ENCODE measurements around the gene SMU1. TPM values are rescaled to one million over a fixed set of nuclear protein-coding genes. Genes with fewer than 3 reads are reported as not detected.
"Not testable (repeated sequence)": the region's sequence is repeated elsewhere in the genome, so short reads cannot be mapped to it uniquely, and the experiment has no call there.

Gene SMU1
- total RNA-seq, 1 donor from 2014 or later: 27.6 TPM

- Mint-ChIP-seq H3K36me3 (ENCODE audit: low read depth) (peaks cover 6% of the 10 kb centered on the region), H3K4me1 (ENCODE audit: low read depth) (peaks cover 3% of the 10 kb centered on the region), H3K4me3 (ENCODE audit: low read depth) (no peak overlapping the region), H3K9me3 (no peaks in the 10 kb centered on the region), H3K27ac (no peak overlapping the region), H3K27me3 (ENCODE audit: low read depth) (no peaks in the 10 kb centered on the region)
- intact Hi-C loops (cut with micrococcal nuclease): no loop called here
- DNase-seq (ENCODE audit: low spot score): no peak
These were observed 62.4 kb downstream of the SMU1 start for GRCh38 chr9:33013962-33014664.

GRCh38 chr9:33012328-33013069 lies 64.0 kb downstream of the SMU1 start:
- intact Hi-C loops (cut with micrococcal nuclease): no loop called here
- peaks cover 6% of the 10 kb centered on the region for H3K36me3 Mint-ChIP-seq (ENCODE audit: low read depth)
- DNase-seq (ENCODE audit: low spot score): no peak
- no peaks in the 10 kb centered on the region for H3K27me3 Mint-ChIP-seq (ENCODE audit: low read depth)
- no peak overlapping the region for H3K27ac Mint-ChIP-seq
- no peaks in the 10 kb centered on the region for H3K9me3 Mint-ChIP-seq
- no peak overlapping the region for H3K4me3 Mint-ChIP-seq (ENCODE audit: low read depth)
- H3K4me1 Mint-ChIP-seq (ENCODE audit: low read depth): peaks cover 2% of the 10 kb centered on the region

- Mint-ChIP-seq H3K9me3 (no peaks in the 10 kb centered on the region), H3K27ac (no peak overlapping the region), H3K4me1 (ENCODE audit: low read depth) (no peaks in the 10 kb centered on the region), H3K4me3 (ENCODE audit: low read depth) (no peak overlapping the region), H3K36me3 (ENCODE audit: low read depth) (peaks cover 4% of the 10 kb centered on the region), H3K27me3 (ENCODE audit: low read depth) (no peaks in the 10 kb centered on the region)
- intact Hi-C loops (cut with micrococcal nuclease): no loop called here
- no peak for DNase-seq (ENCODE audit: low spot score)
These were observed 64.6 kb downstream of the SMU1 start for GRCh38 chr9:33011831-33012230.

- H3K4me3 Mint-ChIP-seq (ENCODE audit: low read depth): no peak overlapping the region
- H3K27ac Mint-ChIP-seq: no peak overlapping the region
These were observed 68.7 kb downstream of the SMU1 start for GRCh38 chr9:33007755-33008154.

GRCh38 chr9:33005335-33005734 lies 71.1 kb downstream of the SMU1 start:
- not testable (repeated sequence) for H3K4me3 Mint-ChIP-seq (ENCODE audit: low read depth)

More at GRCh38 chr9:33007755-33008154, 68.7 kb downstream of the SMU1 start:
- no peak for DNase-seq (ENCODE audit: low spot score)
- H3K27me3 Mint-ChIP-seq (ENCODE audit: low read depth): no peaks in the 10 kb centered on the region
- peaks cover 2% of the 10 kb centered on the region for H3K4me1 Mint-ChIP-seq (ENCODE audit: low read depth)
- peaks cover 2% of the 10 kb centered on the region for H3K36me3 Mint-ChIP-seq (ENCODE audit: low read depth)
- intact Hi-C loops (cut with micrococcal nuclease): no loop called here
- no peaks in the 10 kb centered on the region for H3K9me3 Mint-ChIP-seq

GRCh38 chr9:33000682-33001055 lies 75.8 kb downstream of the SMU1 start:
- Mint-ChIP-seq H3K36me3 (ENCODE audit: low read depth) (peaks cover 34% of the 10 kb centered on the region), H3K27ac (peak overlapping the region; percentile 99), H3K4me1 (ENCODE audit: low read depth) (peaks cover 26% of the 10 kb centered on the region), H3K4me3 (ENCODE audit: low read depth) (peak overlapping the region; percentile 98)
- intact Hi-C loops (cut with micrococcal nuclease): loop anchor here (1.0 kb wide), 4 partner anchors 25 to 449 kb away; partner anchors contain the start of genes B4GALT1, DNAJA1 and SMU1
- peak; percentile 32 for DNase-seq (ENCODE audit: low spot score)
- H3K9me3 Mint-ChIP-seq; H3K27me3 Mint-ChIP-seq (ENCODE audit: low read depth): not testable (repeated sequence)

More at GRCh38 chr9:33005335-33005734, 71.1 kb downstream of the SMU1 start:
- intact Hi-C loops (cut with micrococcal nuclease); DNase-seq (ENCODE audit: low spot score); H3K9me3 Mint-ChIP-seq; H3K36me3 Mint-ChIP-seq (ENCODE audit: low read depth); H3K27me3 Mint-ChIP-seq (ENCODE audit: low read depth); H3K27ac Mint-ChIP-seq: not testable (repeated sequence)
- H3K4me1 Mint-ChIP-seq (ENCODE audit: low read depth): peaks cover 14% of the 10 kb centered on the region

- Mint-ChIP-seq H3K4me1 (ENCODE audit: low read depth) (peaks cover 4% of the 10 kb centered on the region), H3K36me3 (ENCODE audit: low read depth) (peaks cover 66% of the 10 kb centered on the region), H3K27ac (no peak overlapping the region), H3K9me3 (no peaks in the 10 kb centered on the region), H3K27me3 (ENCODE audit: low read depth) (no peaks in the 10 kb centered on the region), H3K4me3 (ENCODE audit: low read depth) (no peak overlapping the region)
- intact Hi-C loops (cut with micrococcal nuclease): no loop called here
- DNase-seq (ENCODE audit: low spot score): no peak
These were observed 83.8 kb downstream of the SMU1 start for GRCh38 chr9:32992595-32993238.

- DNase-seq (ENCODE audit: low spot score): no peak
- Mint-ChIP-seq H3K27ac (peak overlapping the region; percentile 24), H3K27me3 (ENCODE audit: low read depth) (no peaks in the 10 kb centered on the region), H3K9me3 (no peaks in the 10 kb centered on the region), H3K4me1 (ENCODE audit: low read depth) (peaks cover 2% of the 10 kb centered on the region), H3K4me3 (ENCODE audit: low read depth) (no peak overlapping the region), H3K36me3 (ENCODE audit: low read depth) (peaks cover 66% of the 10 kb centered on the region)
- intact Hi-C loops (cut with micrococcal nuclease): no loop called here
These were observed 84.4 kb downstream of the SMU1 start for GRCh38 chr9:32991897-32992594.

Other genes with a start within 250 kb of the SMU1 start
- gene APTX, start 75.0 kb downstream of the SMU1 start, total RNA-seq: 46.7 and 47.4 TPM in 2 replicates
- gene DNAJA1, start 51.4 kb downstream of the SMU1 start, total RNA-seq: 257 and 259 TPM in 2 replicates
- 60.6 and 64.0 TPM in 2 replicates for gene B4GALT1, start 90.7 kb upstream of the SMU1 start, total RNA-seq
- not detected in 2 replicates for gene SPINK4, start 163.5 kb upstream of the SMU1 start, total RNA-seq
- gene BAG1, start 188.0 kb upstream of the SMU1 start, total RNA-seq: 62.0 and 68.9 TPM in 2 replicates
- gene CHMP5, start 188.4 kb upstream of the SMU1 start, total RNA-seq: 54.5 and 57.6 TPM in 2 replicates
- gene NFX1, start 213.8 kb upstream of the SMU1 start, total RNA-seq: 36.9 and 37.2 TPM in 2 replicates

All from activated T-helper 2 cell treated with anti-CD3 and anti-CD28 coated beads, Interferon-gamma antibody, Interleukin-2, Interleukin-4, amounts not matched to agents 10 μg/mL and 5 μg/mL and 100 μg/mL, durations not matched to agents 14 hours and 24 hours and 36 hours (primary cell).